NCI-H1417 (cell line): ENCODE results near the gene KIRREL3.
A peak's percentile ranks its signal among the peaks of the same experiment; 100 is the strongest.
"Not testable (repeated sequence)": the region's sequence is repeated elsewhere in the genome, so short reads cannot be mapped to it uniquely, and the experiment has no call there.

Source experiments
- DNase-seq, 3 experiments: peaks; one replicate each; lab custom pipeline; 2025; lab: John Stamatoyannopoulos, UW

Gene KIRREL3

GRCh38 chr11:126404367-126404766, 596.2 kb downstream of the KIRREL3 start:
- DNase-seq, result no peak

GRCh38 chr11:126403658-126404057, 596.9 kb downstream of the KIRREL3 start:
- no peak for DNase-seq

GRCh38 chr11:126403022-126403581, 597.5 kb downstream of the KIRREL3 start:
- no peak for DNase-seq

- DNase-seq, result no peak
Observed at GRCh38 chr11:126400479-126400878, 600.1 kb downstream of the KIRREL3 start.

- DNase-seq, result no peak
Observed at GRCh38 chr11:126400019-126400418, 600.6 kb downstream of the KIRREL3 start.

- no peak for DNase-seq
Observed at GRCh38 chr11:126398721-126399120, 601.8 kb downstream of the KIRREL3 start.

GRCh38 chr11:126398296-126398695, 602.3 kb downstream of the KIRREL3 start:
- no peak for DNase-seq

- DNase-seq, result no peak
Observed at GRCh38 chr11:126396965-126397364, 603.6 kb downstream of the KIRREL3 start.

- DNase-seq, result not testable (repeated sequence)
Observed at GRCh38 chr11:126396266-126396665, 604.3 kb downstream of the KIRREL3 start.

GRCh38 chr11:126395784-126396183, 604.8 kb downstream of the KIRREL3 start:
- not testable (repeated sequence) for DNase-seq

- DNase-seq, result not testable (repeated sequence)
Observed at GRCh38 chr11:126394634-126395072, 605.9 kb downstream of the KIRREL3 start.

- DNase-seq, result no peak
Observed at GRCh38 chr11:126394036-126394435, 606.5 kb downstream of the KIRREL3 start.

- no peak for DNase-seq
Observed at GRCh38 chr11:126393143-126393542, 607.4 kb downstream of the KIRREL3 start.

GRCh38 chr11:126392633-126393013, 607.9 kb downstream of the KIRREL3 start:
- no peak for DNase-seq

- DNase-seq, result no peak
Observed at GRCh38 chr11:126391970-126392632, 608.5 kb downstream of the KIRREL3 start.

- no peak for DNase-seq
Observed at GRCh38 chr11:126391286-126391954, 609.1 kb downstream of the KIRREL3 start.

- DNase-seq, result no peak
Observed at GRCh38 chr11:126390272-126390867, 610.2 kb downstream of the KIRREL3 start.

GRCh38 chr11:126387857-126388256, 612.7 kb downstream of the KIRREL3 start:
- DNase-seq, result no peak

GRCh38 chr11:126386729-126387071, 613.9 kb downstream of the KIRREL3 start:
- peak in 2 of 3 experiments; percentile 70 to 85 for DNase-seq

- DNase-seq, result no peak
Observed at GRCh38 chr11:126385991-126386728, 614.4 kb downstream of the KIRREL3 start.

GRCh38 chr11:126384449-126385070, 616.0 kb downstream of the KIRREL3 start:
- DNase-seq, result no peak
